Activated naive CD8-positive, alpha-beta T cell treated with anti-CD3 and anti-CD28 coated beads, Interleukin-2, amount 50 U/mL, for 24 hours (primary cell): Measurements from ENCODE around the gene ZNF775.
A peak's percentile ranks its signal among the peaks of the same experiment; 100 is the strongest.

Experiments
- ATAC-seq: fragments of 150-1000 bp; cut with Tn5 transposase; one replicate; pipeline ENCODE4 v1.10.0; 2021
- DNase-seq: peaks from one replicate; pipeline ENCODE4 v3.0.0; 2021
- H3K27ac Mint-ChIP-seq: one replicate; pipeline ENCODE4 v1.8.0; 2021; ENCODE audit warnings: mild to moderate bottlenecking, mixed read lengths
- H3K27me3 Mint-ChIP-seq: one replicate; pipeline ENCODE4 v1.8.0; 2021; ENCODE audit warnings: mixed read lengths
- H3K36me3 Mint-ChIP-seq: one replicate; pipeline ENCODE4 v1.8.0; 2021; ENCODE audit warnings: low read depth, mixed read lengths
- H3K4me1 Mint-ChIP-seq: one replicate; pipeline ENCODE4 v1.8.0; 2021; ENCODE audit warnings: mixed read lengths
- H3K4me3 Mint-ChIP-seq: one replicate; pipeline ENCODE4 v1.8.0; 2021; ENCODE audit warnings: mild to moderate bottlenecking, moderate library complexity, mixed read lengths
- H3K9me3 Mint-ChIP-seq: one replicate; pipeline ENCODE4 v1.8.0; 2021; ENCODE audit warnings: mixed read lengths

The ZNF775 gene

GRCh38 chr7:150430465-150431085 lies 51.4 kb downstream of the ZNF775 start:
- H3K27me3 Mint-ChIP-seq, result peaks cover 3% of the 10 kb centered on the region
- H3K9me3 Mint-ChIP-seq, result no peaks in the 10 kb centered on the region
- peaks cover 50% of the 10 kb centered on the region for H3K4me1 Mint-ChIP-seq
- no peak overlapping the region for H3K4me3 Mint-ChIP-seq
- DNase-seq (no peak), ATAC-seq (no peak)
- no peak overlapping the region for H3K27ac Mint-ChIP-seq
- H3K36me3 Mint-ChIP-seq, result no peaks in the 10 kb centered on the region

- Mint-ChIP-seq H3K27me3 (peaks cover 3% of the 10 kb centered on the region), H3K4me1 (peaks cover 55% of the 10 kb centered on the region), H3K27ac (no peak overlapping the region), H3K36me3 (no peaks in the 10 kb centered on the region), H3K4me3 (no peak overlapping the region), H3K9me3 (no peaks in the 10 kb centered on the region)
- DNase-seq (no peak), ATAC-seq (no peak)
Measured at GRCh38 chr7:150431839-150432658, 52.9 kb downstream of the ZNF775 start.

GRCh38 chr7:150432915-150433892 lies 54.1 kb downstream of the ZNF775 start:
- H3K9me3 Mint-ChIP-seq, result no peaks in the 10 kb centered on the region
- H3K4me3 Mint-ChIP-seq, result peak overlapping the region; percentile 13
- H3K27ac Mint-ChIP-seq, result peak overlapping the region; percentile 3
- no peaks in the 10 kb centered on the region for H3K36me3 Mint-ChIP-seq
- peaks cover 54% of the 10 kb centered on the region for H3K4me1 Mint-ChIP-seq
- H3K27me3 Mint-ChIP-seq, result peaks cover 3% of the 10 kb centered on the region
- ATAC-seq (no peak), DNase-seq (no peak)

- peaks cover 45% of the 10 kb centered on the region for H3K4me1 Mint-ChIP-seq
- H3K4me3 Mint-ChIP-seq, result no peak overlapping the region
- H3K27me3 Mint-ChIP-seq, result peaks cover 3% of the 10 kb centered on the region
- no peaks in the 10 kb centered on the region for H3K9me3 Mint-ChIP-seq
- no peak for ATAC-seq
- DNase-seq, result no peak
- no peaks in the 10 kb centered on the region for H3K36me3 Mint-ChIP-seq
- no peak overlapping the region for H3K27ac Mint-ChIP-seq
Measured at GRCh38 chr7:150434240-150434639, 55.1 kb downstream of the ZNF775 start.

GRCh38 chr7:150435047-150435389 lies 55.9 kb downstream of the ZNF775 start:
- no peak overlapping the region for H3K27ac Mint-ChIP-seq
- H3K9me3 Mint-ChIP-seq, result no peaks in the 10 kb centered on the region
- no peaks in the 10 kb centered on the region for H3K36me3 Mint-ChIP-seq
- DNase-seq (no peak), ATAC-seq (no peak)
- H3K27me3 Mint-ChIP-seq, result peaks cover 3% of the 10 kb centered on the region
- H3K4me1 Mint-ChIP-seq, result peaks cover 52% of the 10 kb centered on the region
- no peak overlapping the region for H3K4me3 Mint-ChIP-seq

- Mint-ChIP-seq H3K4me1 (peaks cover 54% of the 10 kb centered on the region), H3K4me3 (no peak overlapping the region), H3K36me3 (no peaks in the 10 kb centered on the region), H3K27me3 (peaks cover 3% of the 10 kb centered on the region), H3K9me3 (no peaks in the 10 kb centered on the region), H3K27ac (no peak overlapping the region)
- no peak for DNase-seq
- ATAC-seq, result peak; percentile 47
Measured at GRCh38 chr7:150435390-150436073, 56.4 kb downstream of the ZNF775 start.

GRCh38 chr7:150439967-150440366 lies 60.8 kb downstream of the ZNF775 start:
- Mint-ChIP-seq H3K36me3 (peaks cover 4% of the 10 kb centered on the region), H3K27me3 (no peaks in the 10 kb centered on the region), H3K4me3 (peak overlapping the region; percentile 7), H3K27ac (peak overlapping the region; percentile 0), H3K4me1 (peaks cover 31% of the 10 kb centered on the region), H3K9me3 (peaks cover 13% of the 10 kb centered on the region)
- no peak for DNase-seq
- ATAC-seq, result peak; percentile 51

GRCh38 chr7:150441524-150441923 lies 62.4 kb downstream of the ZNF775 start:
- ATAC-seq, result no peak
- no peak overlapping the region for H3K27ac Mint-ChIP-seq
- H3K4me3 Mint-ChIP-seq, result no peak overlapping the region

GRCh38 chr7:150442811-150443210 lies 63.7 kb downstream of the ZNF775 start:
- peaks cover 33% of the 10 kb centered on the region for H3K4me1 Mint-ChIP-seq
- H3K27ac Mint-ChIP-seq, result no peak overlapping the region
- H3K27me3 Mint-ChIP-seq, result no peaks in the 10 kb centered on the region
- no peak for DNase-seq
- peaks cover 4% of the 10 kb centered on the region for H3K36me3 Mint-ChIP-seq
- H3K9me3 Mint-ChIP-seq, result peaks cover 13% of the 10 kb centered on the region
- ATAC-seq, result no peak
- no peak overlapping the region for H3K4me3 Mint-ChIP-seq

More at GRCh38 chr7:150441524-150441923, 62.4 kb downstream of the ZNF775 start:
- Mint-ChIP-seq H3K27me3 (no peaks in the 10 kb centered on the region), H3K36me3 (peaks cover 4% of the 10 kb centered on the region), H3K9me3 (peaks cover 13% of the 10 kb centered on the region), H3K4me1 (peaks cover 24% of the 10 kb centered on the region)
- no peak for DNase-seq

GRCh38 chr7:150443793-150444540 lies 64.8 kb downstream of the ZNF775 start:
- Mint-ChIP-seq H3K4me1 (peaks cover 43% of the 10 kb centered on the region), H3K4me3 (no peak overlapping the region), H3K27ac (no peak overlapping the region), H3K9me3 (peaks cover 13% of the 10 kb centered on the region), H3K36me3 (peaks cover 4% of the 10 kb centered on the region), H3K27me3 (no peaks in the 10 kb centered on the region)
- ATAC-seq (no peak), DNase-seq (no peak)

- H3K4me3 Mint-ChIP-seq, result no peak overlapping the region
Measured at GRCh38 chr7:150444674-150445365, 65.7 kb downstream of the ZNF775 start.

GRCh38 chr7:150446288-150446938 lies 67.3 kb downstream of the ZNF775 start:
- peaks cover 10% of the 10 kb centered on the region for H3K9me3 Mint-ChIP-seq
- peaks cover 47% of the 10 kb centered on the region for H3K4me1 Mint-ChIP-seq
- H3K4me3 Mint-ChIP-seq, result no peak overlapping the region
- H3K27ac Mint-ChIP-seq, result peak overlapping the region; percentile 19
- ATAC-seq, result no peak
- DNase-seq, result no peak
- H3K27me3 Mint-ChIP-seq, result no peaks in the 10 kb centered on the region
- H3K36me3 Mint-ChIP-seq, result peaks cover 1% of the 10 kb centered on the region

More at GRCh38 chr7:150444674-150445365, 65.7 kb downstream of the ZNF775 start:
- peaks cover 13% of the 10 kb centered on the region for H3K9me3 Mint-ChIP-seq
- DNase-seq (no peak), ATAC-seq (no peak)
- H3K27ac Mint-ChIP-seq, result no peak overlapping the region
- peaks cover 48% of the 10 kb centered on the region for H3K4me1 Mint-ChIP-seq
- H3K27me3 Mint-ChIP-seq, result no peaks in the 10 kb centered on the region
- H3K36me3 Mint-ChIP-seq, result peaks cover 4% of the 10 kb centered on the region
